OCI-LY1 (cell line): ENCODE data around the gene DNAI7.

Experiments
- H2AFZ ChIP-seq: fragments of 200-600 bp; sonication (generic), shearing (Covaris generic); 2 replicates; pipeline ENCODE4 v1.6.0; 2014; ENCODE audit warnings: antibody characterized with exemption, mild to moderate bottlenecking, low read length
- H3F3A ChIP-seq: fragments of 200-600 bp; sonication (generic), shearing (Covaris generic); 2 replicates; pipeline ENCODE4 v1.6.0; 2014; ENCODE audit warnings: mild to moderate bottlenecking, antibody characterized with exemption, low read length, moderate library complexity; ENCODE audit not compliant: insufficient read depth
- H3K27ac ChIP-seq: fragments of 200-600 bp; sonication (generic); 2 replicates; pipeline ENCODE4 v1.5.1; 2014; ENCODE audit warnings: low read length, mixed run types, mild to moderate bottlenecking, low read depth; ENCODE audit not compliant: poor library complexity, severe bottlenecking
- H3K27me3 ChIP-seq: fragments of 200-600 bp; sonication (generic); 2 replicates; pipeline ENCODE4 v1.6.0; 2014; ENCODE audit warnings: antibody characterized with exemption, mild to moderate bottlenecking, low read length, moderate library complexity; ENCODE audit not compliant: insufficient read depth
- H3K36me3 ChIP-seq: fragments of 200-600 bp; sonication (generic); 2 replicates; pipeline ENCODE4 v1.6.1; 2014; ENCODE audit warnings: mild to moderate bottlenecking, antibody characterized with exemption, low read length, moderate library complexity, mixed read lengths; ENCODE audit not compliant: insufficient read depth
- H3K4me1 ChIP-seq: fragments of 200-600 bp; sonication (generic); 2 replicates; pipeline ENCODE4 v1.5.1; 2014; ENCODE audit warnings: mild to moderate bottlenecking, low read length, moderate library complexity; ENCODE audit not compliant: insufficient read depth, severe bottlenecking
- H3K4me2 ChIP-seq: fragments of 200-600 bp; sonication (generic), shearing (Covaris generic); 2 replicates; pipeline ENCODE4 v1.6.1; 2014; ENCODE audit warnings: low read length
- H3K4me3 ChIP-seq: fragments of 200-600 bp; sonication (generic); 2 replicates; pipeline ENCODE4 v1.5.1; 2014; ENCODE audit warnings: low read length, low read depth, mild to moderate bottlenecking, mixed read lengths; ENCODE audit not compliant: poor library complexity, severe bottlenecking
- H3K79me2 ChIP-seq: fragments of 200-600 bp; shearing (Covaris generic); 2 replicates; pipeline ENCODE4 v1.6.1; 2016; ENCODE audit warnings: mixed run types, low read length, mixed read lengths; ENCODE audit not compliant: insufficient read depth
- H3K9ac ChIP-seq: fragments of 200-600 bp; sonication (generic), shearing (Covaris generic); 2 replicates; pipeline ENCODE4 v1.6.1; 2014; ENCODE audit warnings: mild to moderate bottlenecking, low read length, mixed read lengths
- H3K9me2 ChIP-seq: fragments of 200-600 bp; sonication (generic), shearing (Covaris generic); 2 replicates; pipeline ENCODE4 v1.6.1; 2014; ENCODE audit warnings: low read depth, mild to moderate bottlenecking, low read length, mixed read lengths
- H3K9me3 ChIP-seq: fragments of 200-600 bp; shearing (Covaris generic); 2 replicates; pipeline ENCODE4 v1.6.1; 2014; ENCODE audit warnings: low read length, mixed read lengths
- H4K20me1 ChIP-seq: fragments of 200-600 bp; sonication (generic), shearing (Covaris generic); 2 replicates; pipeline ENCODE4 v1.6.0; 2016; ENCODE audit warnings: mild to moderate bottlenecking, low read length; ENCODE audit not compliant: insufficient read depth
- EZH2 ChIP-seq: fragments of 200-600 bp; sonication (generic), shearing (Covaris generic); IDR thresholded peaks from 2 replicates; pipeline ENCODE4 v1.8.0; 2017; ENCODE audit warnings: borderline replicate concordance, mixed run types, mild to moderate bottlenecking, antibody characterized with exemption, low read length, moderate library complexity, mixed read lengths
- TF ChIP-seq, protein P1 (sequence below): fragments of 200-600 bp; sonication (generic), shearing (Covaris generic); IDR thresholded peaks from 2 replicates; pipeline ENCODE4 v1.5.1; 2017; ENCODE audit warnings: mild to moderate bottlenecking, antibody characterized with exemption, low read length, moderate library complexity, mixed read lengths

The DNAI7 gene

GRCh38 chr12:25207846-25208245, 12.9 kb upstream of the DNAI7 start:
- Histone ChIP-seq H4K20me1 (no peaks in the 10 kb centered on the region), H3K4me3 (no peak overlapping the region), H3K4me1 (no peaks in the 10 kb centered on the region), H3K27me3 (no peaks in the 10 kb centered on the region), H2AFZ (no peak overlapping the region), H3F3A (no peaks in the 10 kb centered on the region), H3K9ac (no peak overlapping the region), H3K4me2 (no peak overlapping the region), H3K27ac (no peak overlapping the region), H3K79me2 (no peaks in the 10 kb centered on the region), H3K9me3 (no peaks in the 10 kb centered on the region), H3K9me2 (no peaks in the 10 kb centered on the region), H3K36me3 (peaks cover 24% of the 10 kb centered on the region)
- no peak for TF ChIP-seq EZH2
- TF ChIP-seq, protein P1, sequence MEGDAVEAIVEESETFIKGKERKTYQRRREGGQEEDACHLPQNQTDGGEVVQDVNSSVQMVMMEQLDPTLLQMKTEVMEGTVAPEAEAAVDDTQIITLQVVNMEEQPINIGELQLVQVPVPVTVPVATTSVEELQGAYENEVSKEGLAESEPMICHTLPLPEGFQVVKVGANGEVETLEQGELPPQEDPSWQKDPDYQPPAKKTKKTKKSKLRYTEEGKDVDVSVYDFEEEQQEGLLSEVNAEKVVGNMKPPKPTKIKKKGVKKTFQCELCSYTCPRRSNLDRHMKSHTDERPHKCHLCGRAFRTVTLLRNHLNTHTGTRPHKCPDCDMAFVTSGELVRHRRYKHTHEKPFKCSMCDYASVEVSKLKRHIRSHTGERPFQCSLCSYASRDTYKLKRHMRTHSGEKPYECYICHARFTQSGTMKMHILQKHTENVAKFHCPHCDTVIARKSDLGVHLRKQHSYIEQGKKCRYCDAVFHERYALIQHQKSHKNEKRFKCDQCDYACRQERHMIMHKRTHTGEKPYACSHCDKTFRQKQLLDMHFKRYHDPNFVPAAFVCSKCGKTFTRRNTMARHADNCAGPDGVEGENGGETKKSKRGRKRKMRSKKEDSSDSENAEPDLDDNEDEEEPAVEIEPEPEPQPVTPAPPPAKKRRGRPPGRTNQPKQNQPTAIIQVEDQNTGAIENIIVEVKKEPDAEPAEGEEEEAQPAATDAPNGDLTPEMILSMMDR = no peak

DNA sequence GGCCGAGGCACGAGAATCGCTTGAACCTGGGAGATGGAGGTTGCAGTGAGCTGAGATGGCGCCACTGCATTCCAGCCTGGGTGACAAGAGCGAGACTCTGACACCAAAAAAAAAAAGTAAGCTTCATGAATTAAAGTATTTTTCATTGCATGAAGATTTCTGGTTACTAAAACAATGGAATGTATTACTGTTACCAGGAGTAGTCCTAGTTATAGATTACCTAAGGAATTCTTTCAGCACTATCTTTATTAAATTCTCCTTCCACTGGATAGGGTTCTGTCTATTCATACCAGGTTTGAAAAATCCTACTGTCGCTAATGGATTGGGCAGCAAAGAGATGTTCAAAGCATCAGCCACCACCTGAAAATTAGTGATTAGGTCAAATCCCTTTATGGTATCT, 12.5 kb upstream of the DNAI7 start:
- no peak overlapping the region for H3K4me2 ChIP-seq
- no peaks in the 10 kb centered on the region for H4K20me1 ChIP-seq
- H3K9me3 ChIP-seq = no peaks in the 10 kb centered on the region
- H3K79me2 ChIP-seq = no peaks in the 10 kb centered on the region
- peaks cover 24% of the 10 kb centered on the region for H3K36me3 ChIP-seq
- no peaks in the 10 kb centered on the region for H3K4me1 ChIP-seq
- no peak overlapping the region for H2AFZ ChIP-seq
- H3K9me2 ChIP-seq = no peaks in the 10 kb centered on the region
- H3F3A ChIP-seq = no peaks in the 10 kb centered on the region
- no peak overlapping the region for H3K4me3 ChIP-seq
- TF ChIP-seq, protein P1 = no peak
- no peak for TF ChIP-seq EZH2
- no peak overlapping the region for H3K9ac ChIP-seq
- no peak overlapping the region for H3K27ac ChIP-seq
- no peaks in the 10 kb centered on the region for H3K27me3 ChIP-seq

- H4K20me1 ChIP-seq = no peaks in the 10 kb centered on the region
- no peaks in the 10 kb centered on the region for H3K27me3 ChIP-seq
- no peaks in the 10 kb centered on the region for H3K9me3 ChIP-seq
- no peaks in the 10 kb centered on the region for H3K9me2 ChIP-seq
- no peak overlapping the region for H3K4me3 ChIP-seq
- H3K79me2 ChIP-seq = no peaks in the 10 kb centered on the region
- no peaks in the 10 kb centered on the region for H3K4me1 ChIP-seq
- no peak overlapping the region for H2AFZ ChIP-seq
- H3K9ac ChIP-seq = no peak overlapping the region
- no peaks in the 10 kb centered on the region; the same call in 1 of the 2 replicates for H3K36me3 ChIP-seq
- H3K27ac ChIP-seq = no peak overlapping the region
- TF ChIP-seq, protein P1 = no peak
- TF ChIP-seq EZH2 = no peak
- H3F3A ChIP-seq = no peaks in the 10 kb centered on the region
- H3K4me2 ChIP-seq = no peak overlapping the region
These were observed 7.2 kb upstream of the DNAI7 start for GRCh38 chr12:25202137-25202536.
